Activated T-cell treated with anti-CD3 and anti-CD28 coated beads, Interleukin-2, amount 50 U/mL, for 1 hour (primary cell): Measurements from ENCODE around the gene FUT7.
A peak's percentile ranks its signal among the peaks of the same experiment; 100 is the strongest.

Experiments
- DNase-seq: peaks from one replicate; pipeline ENCODE4 v3.0.0-alpha.2; 2020

The FUT7 gene

GRCh38 chr9:137031904-137032640 lies at the start of gene FUT7:
Gene FUT7, minus strand, starts transcription at chr9:137032088. Its CDS starts 97 bp downstream, at chr9:137031991.
- peak; percentile 34 for DNase-seq

GRCh38 chr9:137080260-137081122 lies 48.6 kb upstream of the FUT7 start:
- no peak for DNase-seq

GRCh38 chr9:137079401-137079787 lies 47.5 kb upstream of the FUT7 start:
- DNase-seq, result no peak

- no peak for DNase-seq
Measured at GRCh38 chr9:137078701-137079400, 47.0 kb upstream of the FUT7 start.

- DNase-seq, result peak; percentile 50
Measured at GRCh38 chr9:137077758-137078693, 46.1 kb upstream of the FUT7 start.

- DNase-seq, result peak; percentile 66
Measured at GRCh38 chr9:137077010-137077747, 45.3 kb upstream of the FUT7 start, which contains the start of gene UAP1L1. Gene UAP1L1, plus strand, starts transcription at chr9:137077517. Its CDS starts 16 bp downstream, at chr9:137077533.

GRCh38 chr9:137076636-137077009 lies 44.7 kb upstream of the FUT7 start:
- DNase-seq, result no peak

- DNase-seq, result no peak
Measured at GRCh38 chr9:137075275-137075775, 43.4 kb upstream of the FUT7 start.

GRCh38 chr9:137074657-137075274 lies 42.9 kb upstream of the FUT7 start:
- no peak for DNase-seq

GRCh38 chr9:137073992-137074399 lies 42.1 kb upstream of the FUT7 start:
- DNase-seq, result no peak

- DNase-seq, result no peak
Measured at GRCh38 chr9:137071282-137071681, 39.4 kb upstream of the FUT7 start.

GRCh38 chr9:137070906-137071275 lies 39.0 kb upstream of the FUT7 start:
- DNase-seq, result no peak

- peak; percentile 83 for DNase-seq
Measured at GRCh38 chr9:137070201-137070905, 38.5 kb upstream of the FUT7 start, which contains the start of gene SAPCD2. Gene SAPCD2, minus strand, starts transcription at chr9:137070557. Its CDS starts 97 bp downstream, at chr9:137070460.

GRCh38 chr9:137069508-137070091 lies 37.7 kb upstream of the FUT7 start:
- no peak for DNase-seq

GRCh38 chr9:137068539-137069507 lies 36.9 kb upstream of the FUT7 start:
- no peak for DNase-seq

- peak; percentile 86 for DNase-seq
Measured at GRCh38 chr9:137067860-137068538, 36.1 kb upstream of the FUT7 start.

- no peak for DNase-seq
Measured at GRCh38 chr9:137066096-137066861, 34.4 kb upstream of the FUT7 start.
